ENCODE results near the gene PTEN. TPM values are rescaled to one million over a fixed set of nuclear protein-coding genes. Genes with fewer than 3 reads are reported as not detected.

The PTEN gene
- total RNA-seq, 1 experiment from 2014 or later = 58.7 TPM

GRCh38 chr10:87961314-87961713 is 97.9 kb downstream of the PTEN start:
- H3K4me1 ChIP-seq (ENCODE audit: control insufficient read depth in 1 of 2, insufficient read depth in 2 of 2, low read length in 2 of 2) = peaks cover 0 to 11% of the 10 kb centered on the region in 2 experiments; a peak in 2 of 4 replicates
- no peak overlapping the region for H3K4me3 ChIP-seq (replicated peaks in 1 of 2; ENCODE audit: low read depth in 1 of 2, low read length in 2 of 2)
- DNase-seq (ENCODE audit: low read depth, low spot score) (no peak), ATAC-seq (no peak)
- no peak overlapping the region for H2AFZ ChIP-seq (ENCODE audit: low read depth, low read length, poor library complexity, severe bottlenecking)
- no TSS peak for BruUV-seq (replicated peaks)
- no peaks in the 10 kb centered on the region for H3K27me3 ChIP-seq (ENCODE audit: insufficient read depth, low read length)
- RAD21 ChIA-PET (ENCODE audit: low non-redundant PET in 1 of 2, low total read pairs in 2 of 2, uncharacterized antibody in 2 of 2, unreplicated experiment in 2 of 2) = no interaction called here
- H3K9ac ChIP-seq (ENCODE audit: low read length) = no peak overlapping the region
- intact Hi-C loops (cut with micrococcal nuclease) = no loop called here
- H3K27ac ChIP-seq (ENCODE audit: low read depth, low read length) = peak overlapping the region; percentile 2; the same call in 1 of the 2 replicates
- peaks cover 2 to 9% of the 10 kb centered on the region in 2 experiments; a peak in 2 of 4 replicates for H3K36me3 ChIP-seq (ENCODE audit: control insufficient read depth in 1 of 2, insufficient read depth in 2 of 2, low read length in 2 of 2)
- CTCF ChIA-PET = no interaction called here
- H3K4me2 ChIP-seq (ENCODE audit: low read length) = peak overlapping the region; percentile 14; the same call in 1 of the 2 replicates
- H3K9me3 ChIP-seq (ENCODE audit: control insufficient read depth in 1 of 2, insufficient read depth in 1 of 2, low read depth in 1 of 2, low read length in 2 of 2) = no peaks in the 10 kb centered on the region
- no peaks in the 10 kb centered on the region for H3K9me2 ChIP-seq (ENCODE audit: insufficient read depth)
- no peaks in the 10 kb centered on the region for H3K79me2 ChIP-seq (ENCODE audit: insufficient read depth, low read length)
- no peaks in the 10 kb centered on the region; the same call in 1 of the 2 replicates for H4K20me1 ChIP-seq (ENCODE audit: insufficient read depth)
- TF ChIP-seq ELF1 (IDR thresholded peaks at IDR 0.05; ENCODE audit: borderline replicate concordance, low read depth) = no peak
- TF ChIP-seq SRF (IDR thresholded peaks at IDR 0.05; ENCODE audit: low read depth) = no peak
- TF ChIP-seq EZH2 (IDR thresholded peaks at IDR 0.05) = no peak
- TF ChIP-seq POLR2A (IDR thresholded peaks at IDR 0.05; ENCODE audit: borderline replicate concordance, extremely low read depth, insufficient read depth, insufficient read length) = no peak
- TF ChIP-seq TCF7L2 (IDR thresholded peaks at IDR 0.05; ENCODE audit: borderline replicate concordance, extremely low read depth, insufficient read depth, insufficient read length) = no peak
- TF ChIP-seq FOSL1 (IDR thresholded peaks at IDR 0.05; ENCODE audit: low read depth) = no peak
- TF ChIP-seq ZFX (IDR thresholded peaks at IDR 0.05) = no peak
- TF ChIP-seq POLR2AphosphoS5 (IDR thresholded peaks at IDR 0.05; ENCODE audit: low read depth, low read length) = no peak
- TF ChIP-seq RAD21 (IDR thresholded peaks at IDR 0.05; ENCODE audit: low read depth) = no peak
- TF ChIP-seq SP1 (IDR thresholded peaks at IDR 0.05; ENCODE audit: low read depth) = peak; percentile 20; the same call in 1 of the 2 replicates
- no peak for TF ChIP-seq CTCF (IDR thresholded peaks at IDR 0.05 in 2 of 3, conservative IDR thresholded peaks at IDR 0.05 in 1 of 3; ENCODE audit: borderline replicate concordance in 1 of 3, insufficient read depth in 1 of 3, low read depth in 2 of 3, low read length in 2 of 3)
- no peak for TF ChIP-seq ZNF274 (IDR thresholded peaks at IDR 0.05; ENCODE audit: low read depth, low read length)
- no peak for TF ChIP-seq ZBTB33 (IDR thresholded peaks at IDR 0.05; ENCODE audit: extremely low read depth, insufficient replicate concordance, low read length)
- TF ChIP-seq EGR1 (IDR thresholded peaks at IDR 0.05; ENCODE audit: low read depth) = no peak
- TF ChIP-seq EZH2phosphoT487 (IDR thresholded peaks at IDR 0.05; ENCODE audit: borderline replicate concordance) = no peak
- TF ChIP-seq JUND (IDR thresholded peaks at IDR 0.05) = peak; percentile 24; the same call in 1 of the 2 replicates
- POLR2A ChIA-PET = no interaction called here
